Subcutaneous adipose tissue (tissue), 4 donors: ENCODE data around the gene BIN1. TPM values are rescaled to one million over a fixed set of nuclear protein-coding genes. Genes with fewer than 3 reads are reported as not detected.

Experiments
- total RNA-seq, 4 donors: library from RNA; depleted of rRNA; stranded (reverse); fragments of >200 nt; gene quantifications; one replicate each; pipeline ENCODE4 v1.1.0, GENCODE V29; 2016
- TF ChIP-seq, protein P1 (sequence below): fragments of 450-650 bp; IDR thresholded peaks from one replicate; pipeline ENCODE4 v1.5.1; 2016; ENCODE audit warnings: low read depth, mild to moderate bottlenecking, control low read depth, antibody characterized with exemption, moderate library complexity

Gene BIN1
- total RNA-seq, 4 donors from 2014 or later = 53.3 to 134 (median 55.4) TPM

DNA sequence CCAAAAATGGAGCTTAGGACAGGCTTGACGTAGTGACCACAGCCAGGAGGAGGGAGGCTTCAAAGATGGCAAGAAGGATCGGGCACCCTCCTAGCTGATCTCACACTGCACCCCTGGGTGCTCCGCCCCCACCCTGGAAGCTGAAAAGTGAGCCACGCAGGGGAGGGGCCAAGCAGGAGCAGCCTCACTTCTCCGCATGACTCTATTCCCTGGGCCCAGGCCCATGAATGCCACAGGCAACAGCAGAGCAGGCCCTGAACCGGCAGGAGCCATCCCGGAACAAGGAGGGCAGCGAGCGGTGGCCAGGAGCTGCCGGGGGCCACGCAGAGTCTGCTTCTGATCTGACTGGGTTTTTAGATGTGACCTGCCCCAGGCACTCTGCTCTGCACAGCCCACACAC lies 30.0 kb downstream of the BIN1 start:
- TF ChIP-seq, protein P1, sequence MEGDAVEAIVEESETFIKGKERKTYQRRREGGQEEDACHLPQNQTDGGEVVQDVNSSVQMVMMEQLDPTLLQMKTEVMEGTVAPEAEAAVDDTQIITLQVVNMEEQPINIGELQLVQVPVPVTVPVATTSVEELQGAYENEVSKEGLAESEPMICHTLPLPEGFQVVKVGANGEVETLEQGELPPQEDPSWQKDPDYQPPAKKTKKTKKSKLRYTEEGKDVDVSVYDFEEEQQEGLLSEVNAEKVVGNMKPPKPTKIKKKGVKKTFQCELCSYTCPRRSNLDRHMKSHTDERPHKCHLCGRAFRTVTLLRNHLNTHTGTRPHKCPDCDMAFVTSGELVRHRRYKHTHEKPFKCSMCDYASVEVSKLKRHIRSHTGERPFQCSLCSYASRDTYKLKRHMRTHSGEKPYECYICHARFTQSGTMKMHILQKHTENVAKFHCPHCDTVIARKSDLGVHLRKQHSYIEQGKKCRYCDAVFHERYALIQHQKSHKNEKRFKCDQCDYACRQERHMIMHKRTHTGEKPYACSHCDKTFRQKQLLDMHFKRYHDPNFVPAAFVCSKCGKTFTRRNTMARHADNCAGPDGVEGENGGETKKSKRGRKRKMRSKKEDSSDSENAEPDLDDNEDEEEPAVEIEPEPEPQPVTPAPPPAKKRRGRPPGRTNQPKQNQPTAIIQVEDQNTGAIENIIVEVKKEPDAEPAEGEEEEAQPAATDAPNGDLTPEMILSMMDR = no peak

DNA sequence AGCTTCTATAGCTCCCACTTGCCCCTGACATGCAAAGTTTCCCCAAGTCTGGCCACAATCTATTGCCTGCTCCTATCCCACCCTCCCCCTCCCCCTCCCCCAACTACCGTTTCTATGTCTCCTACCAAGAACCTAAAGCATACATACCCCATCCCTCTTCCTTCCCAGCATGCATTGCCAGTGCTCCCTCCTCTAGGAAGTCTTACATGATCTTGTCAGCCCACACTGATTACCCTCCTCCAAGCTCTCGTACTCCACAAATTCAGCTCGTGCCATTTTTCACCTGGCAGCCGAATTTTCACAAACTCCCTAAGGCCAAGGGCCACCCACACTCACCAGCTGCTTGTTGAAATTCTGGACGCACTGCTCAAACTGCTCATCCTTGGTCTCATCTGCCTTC lies 30.7 kb downstream of the BIN1 start:
- TF ChIP-seq, protein P1 = no peak

DNA sequence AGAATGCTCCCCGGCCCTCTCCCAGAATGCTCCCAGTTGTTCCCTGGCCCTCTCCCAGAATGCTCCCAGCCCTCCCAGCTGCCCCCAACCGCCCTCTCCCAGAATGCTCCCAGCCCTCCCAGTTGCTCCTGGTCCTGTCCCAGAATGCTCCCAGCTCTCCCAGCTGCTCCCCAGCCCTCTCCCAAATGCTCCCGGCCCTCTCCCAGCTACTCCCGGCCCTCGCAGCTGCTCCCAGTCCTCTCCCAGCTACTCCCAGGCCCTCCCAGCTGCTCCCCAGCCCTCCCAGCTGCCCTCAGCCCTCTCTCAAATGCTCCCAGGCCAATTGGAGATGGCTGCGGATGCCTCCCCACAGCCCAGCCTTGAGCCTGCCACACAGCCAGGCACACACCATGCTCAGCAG lies 31.1 kb downstream of the BIN1 start:
- TF ChIP-seq, protein P1 = no peak

DNA sequence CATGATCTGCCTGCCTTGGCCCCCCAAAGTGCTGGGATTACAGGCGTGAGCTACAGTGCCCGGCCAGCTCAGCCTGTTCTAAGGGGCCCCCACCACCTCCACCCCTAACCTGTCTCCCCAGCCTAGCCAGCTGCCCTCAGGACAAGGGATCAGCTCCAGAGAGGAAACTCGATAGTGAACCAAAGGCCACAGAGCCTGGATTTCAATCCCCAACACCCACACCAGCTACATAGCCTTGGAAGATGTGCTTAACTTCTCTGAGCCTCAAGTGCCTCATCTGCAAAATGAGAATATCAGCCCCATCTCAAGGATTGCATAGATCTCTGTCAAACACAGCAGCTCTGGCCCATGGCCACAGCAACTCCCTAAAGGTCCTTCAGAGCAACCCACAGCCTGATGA lies 32.0 kb downstream of the BIN1 start:
- TF ChIP-seq, protein P1 = no peak

DNA sequence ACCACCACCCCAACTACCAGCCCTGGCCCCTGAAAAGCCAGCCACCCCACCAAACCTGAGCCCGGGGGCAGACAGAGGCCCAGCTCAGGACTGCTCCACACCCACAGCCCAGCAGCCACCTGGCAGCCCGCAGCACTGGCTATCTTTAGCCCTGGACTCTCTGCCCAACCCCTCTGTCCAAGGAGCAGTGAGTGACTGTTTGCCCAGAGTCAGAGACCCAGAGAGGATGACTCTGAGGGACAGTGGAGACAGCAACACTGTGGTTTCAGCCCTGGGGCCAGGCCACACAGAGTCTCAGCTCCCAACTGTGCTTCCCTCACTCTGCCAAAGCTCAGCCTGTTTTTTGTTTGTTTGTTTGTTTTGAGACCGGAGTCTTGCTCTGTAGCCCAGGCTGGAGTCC lies 32.6 kb downstream of the BIN1 start:
- TF ChIP-seq, protein P1 = no peak

DNA sequence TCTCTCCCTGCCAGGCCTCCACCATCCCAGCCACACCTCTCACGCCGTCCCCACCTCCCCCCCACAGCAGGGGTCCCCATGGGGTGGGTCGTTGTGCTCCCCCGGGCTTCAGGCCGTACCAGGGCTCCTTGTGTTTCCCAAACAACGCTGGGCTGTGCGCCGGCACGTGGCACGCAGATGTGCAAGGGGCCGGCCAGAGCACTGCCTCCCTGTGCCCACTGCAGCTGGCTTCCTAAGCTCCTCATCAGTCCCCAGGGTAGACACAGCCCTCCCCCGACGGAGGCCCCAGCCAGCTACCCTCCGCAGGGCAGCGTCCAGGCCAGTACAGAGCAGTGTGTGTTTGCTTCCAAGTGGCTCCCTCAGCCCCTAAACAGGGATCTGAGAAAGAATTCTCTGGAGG lies 34.0 kb downstream of the BIN1 start:
- TF ChIP-seq, protein P1 = no peak

DNA sequence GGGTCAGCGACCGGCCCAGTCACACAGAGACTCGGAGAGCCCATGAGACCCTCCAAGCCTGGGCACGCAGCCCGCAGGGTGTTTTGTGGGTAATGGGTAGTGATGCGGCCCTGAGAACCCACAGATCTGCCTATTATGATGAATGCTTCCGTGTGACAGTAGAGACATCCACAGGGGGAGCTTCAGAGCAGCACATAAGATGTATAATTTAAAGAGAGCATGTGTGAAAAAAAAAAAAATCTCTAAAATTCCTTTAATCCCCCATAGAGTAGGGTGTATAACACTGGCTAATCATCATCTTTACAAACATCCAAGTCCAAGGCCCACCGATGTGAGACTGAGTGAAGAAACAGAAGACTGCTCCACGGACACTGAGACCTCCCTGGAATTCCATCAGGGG lies 34.6 kb downstream of the BIN1 start:
- TF ChIP-seq, protein P1 = no peak
